AG20443 (cell line): ENCODE results near the gene DAZAP1.

Experiments
- DNase-seq: peaks from one replicate; pipeline ENCODE4 v3.0.0; 2012; ENCODE audit warnings: low spot score, mixed read lengths

DAZAP1 gene

DNA sequence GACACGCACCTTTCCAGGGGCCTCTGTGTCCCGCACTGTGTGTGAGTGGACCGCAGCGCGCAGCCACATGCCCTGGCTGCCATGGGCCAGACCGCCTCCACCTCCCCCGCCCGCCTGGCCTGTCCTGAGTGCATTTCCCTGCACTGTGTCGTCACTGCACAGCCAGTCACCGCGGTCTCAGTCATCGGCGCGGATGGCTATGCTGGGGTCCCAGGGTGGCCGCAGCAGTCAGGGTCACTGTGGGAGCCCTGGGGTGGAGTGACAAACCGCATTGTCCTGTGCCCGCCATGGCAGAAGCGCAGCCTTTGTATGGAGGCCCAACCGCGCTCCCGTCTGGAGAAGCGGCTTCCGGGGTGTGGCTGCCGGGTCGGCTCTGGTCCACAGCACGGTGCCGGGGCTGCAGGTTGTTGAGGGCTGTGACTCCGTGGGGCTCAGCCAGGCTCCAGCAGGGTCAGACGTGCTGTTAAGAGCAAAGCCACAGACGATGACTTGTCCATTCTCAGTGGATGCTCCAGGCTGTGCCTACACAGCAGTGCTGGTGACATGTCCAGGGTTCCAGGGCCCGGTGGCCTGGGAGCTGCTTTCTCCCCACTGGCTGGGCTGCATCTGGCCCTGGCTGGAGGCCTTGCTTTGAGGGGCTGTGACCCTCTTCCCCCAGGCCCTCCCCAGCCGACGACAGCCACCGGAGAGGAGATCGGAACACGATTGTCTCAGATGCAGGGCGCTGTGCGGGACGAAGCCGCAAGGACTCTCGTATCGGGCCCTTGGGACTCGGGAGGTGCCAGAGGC lies 30.0 kb upstream of the DAZAP1 start:
- no peak for DNase-seq

DNA sequence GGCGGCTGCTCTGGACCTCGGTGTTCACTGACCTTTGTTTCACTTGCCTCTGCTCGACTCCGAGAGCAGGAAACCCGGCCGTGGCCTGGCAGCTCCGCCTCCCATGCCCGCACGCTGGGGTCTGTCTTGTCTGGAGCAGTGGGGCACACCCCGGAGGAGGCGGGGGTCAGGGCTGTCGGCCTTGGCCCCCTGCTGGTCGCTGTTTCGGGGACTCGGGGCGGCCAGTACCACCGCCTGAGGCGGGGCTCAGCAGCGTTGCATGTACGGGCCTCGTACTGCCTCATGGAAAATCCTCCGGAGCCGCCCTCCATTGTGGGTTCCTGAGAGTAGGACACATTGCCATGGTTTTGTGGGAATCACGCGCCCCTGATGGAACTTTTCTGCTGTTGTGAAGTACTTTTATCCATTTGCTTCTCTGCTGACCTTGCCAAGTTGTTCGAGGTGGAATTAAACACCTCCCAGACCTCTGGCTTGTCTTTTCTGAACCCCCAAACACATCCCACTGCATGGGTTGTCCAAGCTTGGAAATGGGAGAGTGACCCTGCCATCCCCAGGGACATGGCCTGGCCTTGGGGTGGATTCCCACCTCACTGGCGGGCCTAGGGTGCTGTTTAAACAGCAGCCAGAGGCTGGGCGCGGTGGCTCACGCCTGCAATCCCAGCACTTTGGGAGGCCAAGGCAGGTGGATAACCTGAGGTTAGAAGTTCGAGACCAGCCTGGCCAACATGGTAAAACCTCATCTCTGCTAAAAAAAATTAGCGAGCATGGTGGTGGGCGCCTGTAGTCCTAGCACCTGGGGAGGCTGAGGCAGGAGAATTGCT lies 29.2 kb upstream of the DAZAP1 start:
- no peak for DNase-seq

DNA sequence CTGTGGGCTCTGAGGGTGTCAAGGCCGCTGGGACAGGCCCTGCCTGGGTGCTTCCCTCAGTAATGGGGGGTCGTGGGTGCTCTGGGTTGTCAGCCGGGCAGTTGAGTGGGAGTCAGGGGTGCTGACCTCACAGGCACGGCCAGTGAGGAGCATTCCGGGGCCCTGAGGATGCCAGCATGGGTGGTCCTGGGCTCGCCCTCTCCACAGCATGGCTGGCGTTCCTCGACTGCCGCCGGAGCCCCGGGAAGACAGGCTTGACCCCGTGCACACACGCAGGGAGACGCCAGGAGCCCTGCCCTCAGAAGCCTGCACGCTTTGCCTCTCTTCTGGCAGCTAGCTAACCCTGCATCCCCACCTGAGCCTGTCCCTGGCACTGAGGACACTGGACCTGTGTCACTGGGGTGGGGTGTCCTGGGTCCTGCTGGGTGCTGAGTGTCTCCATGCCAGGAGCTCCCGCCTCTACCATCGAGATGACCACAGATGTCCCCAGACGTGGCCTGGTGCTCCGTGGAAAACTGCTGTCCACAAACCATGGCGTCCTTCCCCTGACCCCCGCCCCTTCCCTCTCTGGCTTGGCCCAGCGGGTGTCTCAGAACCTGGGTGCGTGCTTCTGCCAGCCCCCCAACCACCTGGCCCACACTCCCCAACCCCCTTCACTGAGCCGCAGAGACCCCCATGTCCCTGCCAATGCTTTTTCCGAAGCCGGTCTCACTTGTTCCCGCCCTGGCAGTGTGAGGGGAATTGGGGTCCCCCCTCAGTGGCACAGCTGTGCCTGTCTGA lies 28.1 kb upstream of the DAZAP1 start:
- no peak for DNase-seq

DNA sequence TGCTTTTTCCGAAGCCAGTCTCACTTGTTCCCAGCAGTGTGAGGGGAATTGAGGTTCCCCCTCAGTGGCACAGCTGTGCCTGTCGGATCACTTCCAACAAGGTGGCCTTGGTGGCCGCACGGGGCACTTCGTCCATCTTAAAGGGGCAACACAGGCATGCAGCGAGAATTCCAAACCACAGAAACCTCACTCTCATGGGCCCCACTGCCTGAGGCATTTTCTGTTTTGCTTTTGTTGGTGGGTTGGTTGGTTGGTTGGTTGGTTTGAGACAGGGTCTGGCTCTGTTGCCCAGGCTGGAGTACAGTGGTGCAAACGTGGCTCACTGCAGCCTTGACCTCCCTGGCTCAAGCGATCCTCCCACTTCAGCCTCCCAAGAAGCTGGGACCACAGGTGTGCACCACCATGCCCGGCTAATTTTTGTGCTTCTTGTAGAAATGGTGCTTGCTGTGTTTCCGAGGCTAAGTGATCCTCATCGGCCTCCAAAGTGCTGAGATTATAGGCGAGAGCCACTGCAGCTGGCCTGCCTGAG lies 27.4 kb upstream of the DAZAP1 start:
- no peak for DNase-seq

DNA sequence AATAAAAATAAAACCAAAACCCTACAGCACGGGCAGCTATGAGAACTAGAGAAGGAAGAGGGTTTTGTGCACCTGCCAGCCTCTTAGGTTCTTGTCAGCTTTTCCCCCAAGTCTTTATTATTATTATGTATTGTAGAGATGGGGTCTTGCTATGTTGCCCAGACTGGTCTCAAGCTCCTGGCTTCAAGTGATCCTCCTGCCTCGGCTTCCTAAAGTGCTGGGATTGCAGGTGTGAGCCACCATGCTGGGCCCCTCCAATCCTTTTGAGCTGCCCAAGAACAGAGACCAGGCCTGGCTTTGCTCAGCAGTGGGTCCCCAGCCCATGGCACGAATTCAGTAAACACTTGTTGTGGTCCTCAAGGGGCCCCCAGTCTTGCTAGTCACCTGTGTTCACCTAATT lies 25.1 kb upstream of the DAZAP1 start:
- DNase-seq = no peak

DNA sequence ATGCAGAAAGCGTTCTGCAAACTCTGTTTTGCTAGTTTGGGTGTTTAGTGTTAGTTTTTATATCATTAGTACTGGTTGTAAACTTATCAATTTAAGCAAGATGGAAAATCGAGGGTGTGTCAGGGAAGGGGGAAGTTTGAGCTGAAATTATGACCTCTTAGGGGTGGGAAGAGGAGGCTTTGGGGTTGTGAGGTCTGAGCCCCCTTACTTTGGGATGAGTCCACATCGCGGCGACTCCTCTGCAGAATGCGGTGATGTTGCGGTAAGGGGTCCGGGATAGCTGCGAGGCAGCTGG lies 24.4 kb upstream of the DAZAP1 start:
- no peak for DNase-seq

DNA sequence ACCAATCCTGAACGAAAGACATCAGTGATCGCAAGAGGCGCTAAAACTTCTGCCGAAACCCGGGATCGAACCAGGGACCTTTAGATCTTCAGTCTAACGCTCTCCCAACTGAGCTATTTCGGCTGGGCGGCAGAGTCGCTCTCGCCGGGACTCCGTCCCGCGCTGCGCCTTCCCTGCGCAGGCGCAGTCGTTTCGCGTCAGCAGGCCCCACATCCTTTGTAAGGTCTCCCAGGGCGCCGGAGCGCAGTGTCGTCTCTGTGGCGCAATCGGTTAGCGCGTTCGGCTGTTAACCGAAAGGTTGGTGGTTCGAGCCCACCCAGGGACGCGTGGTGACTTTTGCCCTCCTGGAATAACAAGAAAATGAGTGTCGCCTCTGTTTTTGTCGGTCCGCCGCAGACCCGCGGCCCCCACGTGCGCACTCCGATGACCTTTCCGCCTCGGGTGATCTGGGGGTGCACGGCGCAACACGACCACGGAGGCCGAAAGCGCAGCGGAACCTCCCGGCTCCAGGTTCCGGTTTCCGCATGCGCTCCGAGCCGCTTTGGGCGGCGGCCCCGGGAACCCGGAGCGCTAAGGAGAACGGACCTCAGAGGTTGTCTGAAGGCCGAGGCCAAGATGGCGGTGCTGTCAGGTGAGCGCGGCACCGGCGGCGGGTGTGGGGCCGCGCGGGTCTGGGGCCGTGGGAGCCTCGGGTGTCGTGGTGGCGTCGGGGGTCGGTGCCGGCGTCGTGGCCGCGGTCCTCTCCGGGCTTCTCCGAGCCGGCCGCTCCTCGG lies 23.9 kb upstream of the DAZAP1 start, which contains the start of gene NDUFS7:
TSS of gene NDUFS7 (plus strand) at position 596 of the 773 bp plus-strand sequence. CDS start at position 616, 20 bp downstream.
- peak; percentile 92 for DNase-seq

DNA sequence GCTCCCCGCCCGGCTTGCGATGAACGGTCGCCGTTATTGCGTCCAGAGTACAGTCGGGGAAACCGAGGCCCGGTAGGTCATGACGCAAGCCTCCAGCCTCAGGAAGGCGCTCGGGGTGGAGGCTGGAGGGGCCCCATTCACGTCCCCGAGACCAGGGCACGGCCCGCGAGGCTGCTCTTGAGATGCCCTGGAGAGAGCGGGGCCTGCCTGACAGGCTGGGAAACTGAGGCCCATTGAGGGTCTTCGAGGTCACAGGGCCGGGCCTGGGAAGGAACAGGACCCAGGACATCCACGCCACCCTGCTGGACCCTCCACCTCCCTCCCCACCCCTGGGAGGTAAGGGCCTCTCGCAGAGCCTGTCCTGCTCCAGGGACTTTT lies 23.3 kb upstream of the DAZAP1 start:
- no peak for DNase-seq

DNA sequence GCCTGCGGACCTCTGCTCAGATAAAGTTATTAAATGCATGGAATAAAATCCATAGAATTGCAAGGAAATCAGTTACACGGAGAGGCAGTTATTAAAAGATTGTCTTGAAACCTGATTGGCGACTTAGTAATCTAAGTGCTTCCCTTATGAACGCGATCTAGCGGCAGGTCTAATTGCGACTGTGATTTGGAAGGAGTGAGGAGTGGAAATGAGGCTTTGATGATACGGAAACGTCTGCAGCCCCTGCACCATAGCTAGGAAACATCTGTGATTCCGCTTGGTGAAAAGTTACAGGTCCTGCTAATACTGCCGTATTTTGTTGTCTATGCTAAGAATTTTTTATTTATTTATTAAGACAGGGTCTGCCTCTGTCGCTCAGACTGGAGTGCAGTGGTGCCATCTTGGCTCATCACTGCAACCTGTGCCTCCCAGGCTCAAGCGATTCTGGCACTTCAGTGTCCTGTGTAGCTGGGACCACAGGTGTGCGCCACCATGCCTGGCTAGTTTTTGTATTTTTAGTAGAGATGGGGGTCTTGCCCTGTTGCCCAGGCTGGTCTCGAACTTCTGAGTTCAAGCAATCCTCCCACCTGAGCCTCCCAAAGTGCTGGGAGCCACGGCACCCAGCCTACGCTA lies 22.8 kb upstream of the DAZAP1 start:
- no peak for DNase-seq

DNA sequence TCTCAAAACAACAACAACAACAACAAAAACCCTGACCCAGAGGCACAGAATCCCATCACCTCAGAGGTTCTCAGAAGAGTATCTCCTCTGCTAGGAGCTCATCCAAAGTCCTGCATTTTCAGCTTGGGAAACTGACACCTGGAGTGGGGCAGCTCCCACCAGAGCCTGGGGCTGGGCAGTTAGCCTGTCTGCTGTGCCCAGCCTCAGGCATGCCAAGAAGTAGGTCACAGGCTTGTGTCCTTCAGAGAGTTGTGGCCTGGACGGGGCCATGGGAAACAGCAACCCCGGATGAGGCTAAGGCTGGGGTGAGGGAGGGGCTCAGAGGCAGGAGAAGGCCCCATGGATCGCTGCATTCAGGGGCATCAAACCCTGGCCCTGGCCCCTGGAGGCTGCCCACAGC lies 21.6 kb upstream of the DAZAP1 start:
- DNase-seq = no peak

DNA sequence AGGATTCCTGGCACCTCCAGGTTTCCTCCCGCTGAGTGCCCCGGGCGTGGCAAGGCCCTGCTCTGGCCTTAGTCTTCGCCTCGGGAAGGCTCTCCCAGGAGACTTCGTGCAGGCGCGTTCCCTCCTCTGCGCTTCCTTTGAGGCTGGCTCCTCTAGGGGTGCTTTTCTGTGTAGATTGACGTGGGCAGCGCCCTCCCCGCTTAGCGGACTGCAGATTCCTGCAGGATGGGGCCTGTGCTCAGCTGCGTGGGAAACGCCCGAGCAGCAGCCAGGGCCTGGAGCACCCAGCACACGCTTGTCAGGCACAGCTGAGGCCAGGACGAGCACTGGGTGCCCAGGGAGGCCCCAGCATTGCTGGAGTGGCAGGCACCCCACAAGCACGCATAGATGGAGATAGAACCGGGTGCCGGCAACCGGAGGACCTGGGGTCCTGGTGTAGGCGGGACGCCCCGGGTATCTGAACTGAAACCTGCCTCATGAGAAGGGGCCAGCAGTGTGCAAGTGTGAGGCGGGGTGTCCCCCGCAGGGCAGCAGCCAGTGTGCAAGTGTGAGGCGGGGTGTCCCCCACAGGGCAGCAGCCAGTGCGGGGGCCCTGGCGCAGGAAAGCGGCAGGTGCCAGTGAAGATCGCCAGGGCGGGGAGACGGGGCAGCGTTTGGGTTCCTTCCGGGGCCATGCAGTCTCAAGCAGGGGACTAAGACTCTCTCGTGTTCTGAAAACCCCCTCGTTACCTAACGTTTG lies 20.3 kb upstream of the DAZAP1 start:
- no peak for DNase-seq

DNA sequence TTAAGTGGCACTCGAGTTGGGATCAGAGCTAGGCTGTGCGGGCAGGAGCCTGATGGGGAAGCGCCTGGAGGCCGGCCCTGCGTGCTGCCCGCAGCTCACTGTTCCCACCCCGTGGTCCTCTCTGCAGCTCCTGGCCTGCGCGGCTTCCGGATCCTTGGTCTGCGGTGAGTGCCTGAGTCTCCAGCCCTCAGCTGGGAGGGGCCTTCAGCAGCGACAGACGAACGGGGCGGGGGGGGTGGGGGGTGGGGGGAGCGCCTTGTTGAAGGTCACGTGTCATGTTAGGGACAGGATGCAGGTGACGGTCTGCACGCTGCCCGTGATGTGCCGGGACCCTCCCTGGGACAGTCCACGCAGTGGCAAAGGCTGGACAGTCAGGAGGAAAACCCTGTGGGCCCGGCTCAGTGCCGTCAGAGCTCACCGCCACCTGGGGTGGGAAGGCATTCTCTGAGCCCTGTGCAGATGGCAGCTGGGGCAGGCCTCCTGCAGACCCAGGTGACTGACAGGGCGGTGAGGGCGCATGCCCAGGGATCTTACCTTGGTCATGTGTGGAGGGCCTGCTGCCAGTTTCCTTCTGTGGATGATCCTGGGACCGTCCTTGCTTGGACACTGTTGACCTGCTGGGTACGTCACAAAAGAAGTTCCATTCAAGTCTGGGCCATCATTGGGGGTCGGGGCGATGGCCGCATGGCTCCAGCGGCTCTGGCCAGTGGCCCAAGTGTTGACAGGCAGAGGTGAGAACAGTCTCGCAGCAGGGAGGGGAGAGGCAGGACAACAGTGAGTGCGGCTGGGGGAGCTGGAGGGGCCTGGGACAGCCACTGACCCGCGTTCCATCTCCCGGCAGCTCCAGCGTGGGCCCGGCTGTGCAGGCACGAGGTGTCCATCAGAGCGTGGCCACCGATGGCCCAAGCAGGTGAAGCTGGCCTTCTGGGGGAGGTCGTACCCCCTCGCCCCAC lies 19.4 kb upstream of the DAZAP1 start:
- DNase-seq = no peak

DNA sequence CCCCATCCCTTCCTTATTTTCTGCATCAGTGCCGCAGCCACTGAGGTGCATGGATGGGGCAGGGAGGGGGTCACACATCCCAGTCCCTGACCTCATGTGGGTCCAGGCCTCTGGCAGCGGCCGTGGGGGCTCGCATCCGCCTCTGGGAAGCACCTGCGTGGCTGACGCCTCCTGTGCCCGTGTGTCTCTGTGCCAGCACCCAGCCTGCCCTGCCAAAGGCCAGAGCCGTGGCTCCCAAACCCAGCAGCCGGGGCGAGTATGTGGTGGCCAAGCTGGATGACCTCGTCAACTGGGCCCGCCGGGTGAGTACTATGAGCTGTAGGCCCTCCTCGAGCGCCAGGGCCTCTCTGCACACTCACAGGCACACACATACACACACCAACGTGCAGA lies 18.8 kb upstream of the DAZAP1 start:
- no peak for DNase-seq

DNA sequence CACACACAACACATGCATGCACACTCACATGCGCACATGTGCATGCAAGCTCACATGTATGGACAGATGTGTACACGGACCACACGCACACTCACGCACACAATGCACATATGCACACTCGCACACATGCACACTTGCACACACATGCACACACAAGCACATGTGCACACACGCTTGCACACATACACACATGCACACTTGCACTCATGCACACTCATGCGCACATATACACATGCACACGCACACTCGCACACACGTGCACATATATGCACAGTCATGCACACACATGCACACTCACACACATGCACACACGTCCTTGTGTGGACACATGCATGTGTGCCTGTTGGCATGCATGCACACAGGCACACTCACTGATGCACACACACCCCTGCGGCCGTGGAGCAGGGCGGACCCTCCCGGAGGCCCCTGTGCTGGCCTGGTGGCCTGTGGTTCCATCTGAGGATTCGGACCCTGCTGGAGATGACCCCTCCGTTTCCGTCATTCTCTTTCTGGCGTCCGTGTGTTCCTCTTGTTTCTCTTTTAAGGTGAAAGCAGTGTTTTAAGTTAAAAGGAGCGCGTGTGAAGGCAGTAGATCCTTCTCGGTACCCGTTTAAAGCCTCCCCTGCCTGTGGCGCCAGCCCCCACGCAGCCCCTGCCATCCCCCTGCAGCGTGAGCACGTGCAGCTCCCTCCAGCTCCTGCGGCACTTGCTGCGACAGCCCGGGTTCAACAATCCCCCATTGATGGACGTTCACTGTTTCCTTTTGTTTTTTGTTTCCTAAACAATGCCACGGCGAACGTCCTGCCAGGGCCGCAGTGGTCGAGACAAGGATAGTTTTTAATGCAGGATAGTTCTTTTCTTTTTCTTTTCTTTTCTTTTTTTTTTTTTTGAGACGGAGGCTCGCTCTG lies 18.1 kb upstream of the DAZAP1 start:
- DNase-seq = no peak

DNA sequence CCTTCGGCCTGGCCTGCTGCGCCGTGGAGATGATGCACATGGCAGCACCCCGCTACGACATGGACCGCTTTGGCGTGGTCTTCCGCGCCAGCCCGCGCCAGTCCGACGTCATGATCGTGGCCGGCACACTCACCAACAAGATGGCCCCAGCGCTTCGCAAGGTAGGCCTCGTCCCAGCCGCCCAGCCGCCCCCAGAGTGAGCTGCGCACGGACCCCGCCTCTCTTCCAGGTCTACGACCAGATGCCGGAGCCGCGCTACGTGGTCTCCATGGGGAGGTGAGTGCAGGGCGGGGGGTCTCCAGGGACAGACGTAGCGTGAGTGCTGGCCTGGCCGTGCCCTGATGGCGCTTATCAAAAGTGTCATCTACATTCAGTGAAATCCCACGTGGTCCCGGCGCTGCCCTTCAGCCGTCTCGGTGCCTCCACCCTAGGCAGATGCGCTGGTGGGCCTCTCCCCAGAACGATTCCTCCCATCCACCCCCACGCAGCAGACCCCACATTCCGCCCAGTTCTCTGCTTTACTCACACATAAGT lies 16.4 kb upstream of the DAZAP1 start:
- DNase-seq = no peak

DNA sequence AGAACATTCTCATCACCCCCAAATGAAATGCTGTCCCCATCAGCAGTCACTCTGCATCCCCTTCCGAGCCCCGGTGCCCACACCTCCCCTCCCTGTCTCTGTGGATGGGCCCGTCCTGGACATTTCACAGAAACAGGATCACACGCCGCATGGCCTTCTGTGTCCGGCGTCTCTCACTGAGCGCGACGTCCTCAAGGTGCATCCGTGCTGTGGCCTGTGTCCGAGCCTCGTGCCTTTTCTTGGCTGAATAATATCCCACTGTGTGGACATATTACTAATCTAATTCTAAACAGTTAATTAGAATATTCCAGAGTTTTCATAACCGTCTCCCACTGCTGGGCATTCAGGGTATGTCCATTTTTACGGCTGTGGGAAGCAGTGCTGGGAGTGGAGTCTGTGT lies 15.0 kb upstream of the DAZAP1 start:
- DNase-seq = no peak

DNA sequence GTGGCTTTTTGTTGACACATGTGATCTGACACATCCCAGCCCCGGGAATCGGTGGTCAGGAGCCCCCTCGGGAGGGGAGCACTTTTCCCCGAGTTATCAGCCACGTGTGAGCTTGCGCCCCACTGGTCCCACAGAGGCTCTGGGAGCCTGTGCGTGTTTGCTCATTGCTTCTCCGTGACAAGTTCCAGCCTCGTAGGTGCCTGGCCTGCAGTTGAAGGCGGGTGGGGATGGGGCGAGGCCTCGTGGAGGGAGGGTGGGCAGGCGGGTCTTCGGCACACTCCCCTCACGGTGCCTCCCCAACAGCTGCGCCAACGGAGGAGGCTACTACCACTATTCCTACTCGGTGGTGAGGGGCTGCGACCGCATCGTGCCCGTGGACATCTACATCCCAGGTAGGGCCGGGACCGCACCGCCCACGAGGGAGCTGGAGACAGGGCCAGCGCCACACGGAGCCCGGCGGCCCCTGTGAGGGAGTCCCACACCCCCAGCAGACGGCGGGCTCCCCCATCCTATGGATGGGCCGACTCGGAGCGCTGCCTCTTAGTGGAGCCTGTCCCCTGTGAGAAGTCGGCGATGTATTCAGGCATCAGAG lies 14.4 kb upstream of the DAZAP1 start:
- DNase-seq = no peak

DNA sequence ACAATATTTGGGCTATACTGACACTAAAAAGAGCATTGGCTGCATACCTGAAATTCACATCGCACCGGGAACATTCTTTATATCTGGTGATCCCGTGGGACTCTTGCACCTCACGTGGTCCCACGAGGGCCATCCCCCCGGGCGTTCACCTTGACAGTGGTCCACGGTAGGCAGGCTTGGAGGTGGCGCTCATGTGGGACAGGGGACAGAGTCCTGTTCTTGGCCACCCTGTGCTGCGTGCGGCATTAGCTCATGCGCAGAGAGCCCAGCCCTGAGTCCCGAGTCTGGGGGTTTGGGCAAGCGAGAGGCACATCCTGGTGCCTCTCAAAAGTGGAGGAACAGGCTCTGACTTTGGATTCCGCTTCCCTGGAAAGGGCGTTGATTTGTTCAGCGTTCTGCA lies 13.5 kb upstream of the DAZAP1 start:
- DNase-seq = no peak
